ENCODE data around the gene NR5A2.

NR5A2 gene

GRCh38 chr1:200118779-200119505 is 91.4 kb downstream of the NR5A2 start (continued):
- TF ChIP-seq, protein P1, sequence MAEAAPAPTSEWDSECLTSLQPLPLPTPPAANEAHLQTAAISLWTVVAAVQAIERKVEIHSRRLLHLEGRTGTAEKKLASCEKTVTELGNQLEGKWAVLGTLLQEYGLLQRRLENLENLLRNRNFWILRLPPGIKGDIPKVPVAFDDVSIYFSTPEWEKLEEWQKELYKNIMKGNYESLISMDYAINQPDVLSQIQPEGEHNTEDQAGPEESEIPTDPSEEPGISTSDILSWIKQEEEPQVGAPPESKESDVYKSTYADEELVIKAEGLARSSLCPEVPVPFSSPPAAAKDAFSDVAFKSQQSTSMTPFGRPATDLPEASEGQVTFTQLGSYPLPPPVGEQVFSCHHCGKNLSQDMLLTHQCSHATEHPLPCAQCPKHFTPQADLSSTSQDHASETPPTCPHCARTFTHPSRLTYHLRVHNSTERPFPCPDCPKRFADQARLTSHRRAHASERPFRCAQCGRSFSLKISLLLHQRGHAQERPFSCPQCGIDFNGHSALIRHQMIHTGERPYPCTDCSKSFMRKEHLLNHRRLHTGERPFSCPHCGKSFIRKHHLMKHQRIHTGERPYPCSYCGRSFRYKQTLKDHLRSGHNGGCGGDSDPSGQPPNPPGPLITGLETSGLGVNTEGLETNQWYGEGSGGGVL (tag by site-specific recombination; IDR thresholded peaks at IDR 0.05) = no peak
- TF ChIP-seq ZNF664 (tag by site-specific recombination; IDR thresholded peaks at IDR 0.05) = no peak
- TF ChIP-seq ZNF513 (tag by site-specific recombination; IDR thresholded peaks at IDR 0.05) = no peak
- peak; percentile 95 for TF ChIP-seq ZBTB44 (tag by site-specific recombination; IDR thresholded peaks at IDR 0.05)
- TF ChIP-seq ZNF660 (tag by site-specific recombination; IDR thresholded peaks at IDR 0.05) = no peak
- no peak for TF ChIP-seq ZNF311 (tag by site-specific recombination; IDR thresholded peaks at IDR 0.05; ENCODE audit: borderline replicate concordance)
- no peak for TF ChIP-seq ZXDB (tag by site-specific recombination; IDR thresholded peaks at IDR 0.05)
- peak; percentile 67 for TF ChIP-seq WT1 (tag by site-specific recombination; IDR thresholded peaks at IDR 0.05)
- TF ChIP-seq TCF7L2 (IDR thresholded peaks at IDR 0.05; ENCODE audit: borderline replicate concordance, low read depth, low read length) = no peak
- TF ChIP-seq, protein P2, sequence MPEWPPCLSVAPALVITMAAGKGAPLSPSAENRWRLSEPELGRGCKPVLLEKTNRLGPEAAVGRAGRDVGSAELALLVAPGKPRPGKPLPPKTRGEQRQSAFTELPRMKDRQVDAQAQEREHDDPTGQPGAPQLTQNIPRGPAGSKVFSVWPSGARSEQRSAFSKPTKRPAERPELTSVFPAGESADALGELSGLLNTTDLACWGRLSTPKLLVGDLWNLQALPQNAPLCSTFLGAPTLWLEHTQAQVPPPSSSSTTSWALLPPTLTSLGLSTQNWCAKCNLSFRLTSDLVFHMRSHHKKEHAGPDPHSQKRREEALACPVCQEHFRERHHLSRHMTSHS (tag by site-specific recombination; IDR thresholded peaks at IDR 0.05) = no peak
- TF ChIP-seq BCL11B (tag by site-specific recombination; IDR thresholded peaks at IDR 0.05; ENCODE audit: low read depth) = no peak
- no peak for TF ChIP-seq ZNF768 (tag by site-specific recombination; IDR thresholded peaks at IDR 0.05)
- no peak for TF ChIP-seq ZBTB49 (tag by site-specific recombination; IDR thresholded peaks at IDR 0.05; ENCODE audit: low read depth)
- TF ChIP-seq, protein P3, sequence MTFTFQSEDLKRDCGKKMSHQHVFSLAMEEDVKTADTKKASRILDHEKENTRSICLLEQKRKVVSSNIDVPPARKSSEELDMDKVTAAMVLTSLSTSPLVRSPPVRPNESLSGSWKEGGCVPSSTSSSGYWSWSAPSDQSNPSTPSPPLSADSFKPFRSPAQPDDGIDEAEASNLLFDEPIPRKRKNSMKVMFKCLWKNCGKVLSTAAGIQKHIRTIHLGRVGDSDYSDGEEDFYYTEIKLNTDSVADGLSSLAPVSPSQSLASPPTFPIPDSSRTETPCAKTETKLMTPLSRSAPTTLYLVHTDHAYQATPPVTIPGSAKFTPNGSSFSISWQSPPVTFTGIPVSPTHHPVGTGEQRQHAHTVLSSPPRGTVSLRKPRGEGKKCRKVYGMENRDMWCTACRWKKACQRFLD (tag by site-specific recombination; IDR thresholded peaks at IDR 0.05) = no peak

- Histone ChIP-seq H3K9me3 (ENCODE audit: control insufficient read depth, insufficient read depth, low read depth, low read length) (no peaks in the 10 kb centered on the region), H3K4me3 (ENCODE audit: low read depth, low read length) (no peak overlapping the region), H3K36me3 (ENCODE audit: control insufficient read depth in 2 of 2, insufficient read depth in 1 of 2, low read length in 2 of 2) (no peaks in the 10 kb centered on the region), H3K27ac (ENCODE audit: extremely low read depth, low read depth, low read length) (no peak overlapping the region), H3K4me1 (ENCODE audit: control insufficient read depth, insufficient read depth, low read length) (no peaks in the 10 kb centered on the region)
- CTCF ChIA-PET = interaction anchor here (0.5 to 1.0 kb wide), 2 partner anchors 18 to 445 kb away, joined by 4 to 5 read pairs; no protein-coding TSS in a partner anchor
- POLR2A ChIA-PET = no interaction called here
- no peak for TF ChIP-seq ZNF449 (tag by site-specific recombination; IDR thresholded peaks at IDR 0.05)
Measured at GRCh38 chr1:200121421-200121820, 93.9 kb downstream of the NR5A2 start.

Measured in HEK293 (cell line).